Epithelial cell of proximal tubule (primary cell): ENCODE data around the gene CLOCK. TPM values are rescaled to one million over a fixed set of nuclear protein-coding genes. Genes with fewer than 3 reads are reported as not detected.

ENCODE experiments used
- DNase-seq: peaks from one replicate; pipeline ENCODE4 v3.0.0-alpha.2; 2011; ENCODE audit warnings: low read depth
- H3K4me3 ChIP-seq: 2 replicates; pipeline ENCODE4 v1.5.1; 2011; ENCODE audit warnings: low read depth, mild to moderate bottlenecking, low read length
- CTCF ChIP-seq: conservative IDR thresholded peaks from 2 replicates; pipeline ENCODE4 v1.5.1; 2012; ENCODE audit warnings: low read depth, mild to moderate bottlenecking, low read length
- total RNA-seq: library from RNA; depleted of rRNA; stranded (reverse); fragments of >200 nt; gene quantifications from 2 replicates; pipeline ENCODE4 v1.2.3, GENCODE V29; 2015

The CLOCK gene
- total RNA-seq, 1 donor from 2014 or later, result 9.2 TPM

GRCh38 chr4:55509266-55509665 lies 37.4 kb downstream of the CLOCK start:
- H3K4me3 ChIP-seq, result no peak overlapping the region
- DNase-seq, result no peak
- TF ChIP-seq CTCF, result no peak

- no peak for DNase-seq
- no peak for TF ChIP-seq CTCF
Observed at GRCh38 chr4:55507612-55508011, 39.1 kb downstream of the CLOCK start.

GRCh38 chr4:55503169-55503568 lies 43.5 kb downstream of the CLOCK start:
- TF ChIP-seq CTCF, result no peak
- H3K4me3 ChIP-seq, result no peak overlapping the region
- DNase-seq, result no peak

More at GRCh38 chr4:55507612-55508011, 39.1 kb downstream of the CLOCK start:
- no peak overlapping the region for H3K4me3 ChIP-seq

DNA sequence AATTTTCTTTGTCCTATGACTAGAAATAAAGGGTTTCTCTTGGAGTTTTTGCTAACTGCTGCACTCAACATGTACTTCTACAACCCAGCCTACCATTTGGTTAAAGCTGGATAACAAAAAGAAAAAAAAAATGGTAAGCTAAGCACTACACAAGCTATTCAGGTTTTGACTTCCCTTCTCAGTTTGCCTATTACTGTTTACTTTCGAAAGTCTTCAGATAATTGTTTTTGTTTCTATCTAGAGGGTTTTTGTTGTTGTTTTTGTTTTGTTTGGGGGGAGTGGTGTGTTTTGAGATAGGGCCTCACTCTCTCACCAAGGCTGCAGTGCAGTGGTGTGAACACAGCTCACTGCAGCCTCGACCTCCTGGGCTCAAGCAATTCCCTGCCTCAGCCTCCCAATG lies 46.6 kb downstream of the CLOCK start:
- no peak for TF ChIP-seq CTCF
- no peak for DNase-seq
- no peak overlapping the region for H3K4me3 ChIP-seq

DNA sequence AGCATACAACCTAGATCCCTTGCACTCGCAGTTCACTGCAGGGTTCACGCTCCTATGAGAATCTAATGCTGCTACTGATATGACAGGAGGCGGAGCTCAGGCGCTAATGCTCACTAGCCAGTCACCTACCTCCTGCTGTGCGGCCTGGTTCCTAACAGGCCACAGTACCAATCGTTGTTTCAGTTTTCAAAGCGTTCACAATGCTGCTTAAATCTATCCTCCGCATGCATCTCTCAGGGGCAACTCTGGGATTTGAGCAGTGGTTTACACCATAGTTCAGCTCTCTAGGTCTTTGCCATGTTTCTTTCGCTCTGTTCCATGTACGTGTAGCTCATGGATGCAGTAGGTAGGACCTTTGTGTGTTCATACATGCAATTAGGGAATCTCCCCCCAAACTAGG lies 47.2 kb downstream of the CLOCK start:
- no peak for DNase-seq
- no peak for TF ChIP-seq CTCF
- H3K4me3 ChIP-seq, result no peak overlapping the region

- no peak overlapping the region for H3K4me3 ChIP-seq
- no peak for TF ChIP-seq CTCF
- no peak for DNase-seq
Observed at GRCh38 chr4:55498051-55498450, 48.7 kb downstream of the CLOCK start.

- H3K4me3 ChIP-seq, result no peak overlapping the region
- DNase-seq, result no peak
- no peak for TF ChIP-seq CTCF
Observed at GRCh38 chr4:55491486-55491885, 55.2 kb downstream of the CLOCK start.
